Stimulated activated CD4-positive, alpha-beta T cell treated with anti-CD3 and anti-CD28 coated beads, Interleukin-15, amount 100 ng/mL, for 24 hours (primary cell): Measurements from ENCODE around the gene TP73.
"Not testable (repeated sequence)": the region's sequence is repeated elsewhere in the genome, so short reads cannot be mapped to it uniquely, and the experiment has no call there.

ENCODE experiments used
- DNase-seq: peaks from one replicate; pipeline ENCODE4 v3.0.0-alpha.2; 2020

Gene TP73

DNA sequence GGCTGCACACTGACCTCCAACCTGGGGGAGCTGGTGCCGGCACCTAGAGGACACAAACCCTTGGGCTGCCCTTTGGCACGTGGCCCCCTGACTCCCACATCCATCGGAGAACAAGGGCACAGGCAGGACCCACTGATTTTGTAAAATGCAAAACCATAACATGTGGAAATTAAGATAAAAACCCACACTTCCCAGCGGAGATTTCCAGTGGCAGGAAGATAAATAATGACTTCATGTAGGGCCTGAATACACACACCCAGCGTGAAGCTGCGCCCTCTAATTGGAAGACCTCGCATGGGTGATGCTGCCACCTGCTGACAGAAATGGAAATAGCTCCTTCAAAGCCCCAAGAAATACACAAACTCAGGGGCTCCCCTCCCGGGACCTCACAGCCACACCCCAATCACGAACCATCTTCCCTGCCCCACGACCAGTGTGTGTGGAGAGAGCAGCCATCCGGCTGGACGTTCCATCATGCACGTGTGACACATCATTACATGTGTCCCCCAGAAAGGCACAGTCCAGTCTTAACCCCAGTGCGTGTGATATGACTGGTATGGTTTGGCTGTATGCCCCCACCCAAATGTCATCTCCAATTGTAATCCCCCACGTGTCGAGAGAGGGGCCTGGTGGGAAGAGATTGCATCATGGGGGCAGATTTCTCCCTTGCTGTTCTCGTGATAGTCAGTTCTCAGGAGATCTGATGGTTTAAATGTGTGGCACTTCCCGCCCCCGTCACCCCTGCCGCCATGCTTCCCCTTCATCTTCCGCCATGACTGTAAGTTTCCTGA lies 33.2 kb upstream of the TP73 start:
- peak; percentile 79 for DNase-seq

DNA sequence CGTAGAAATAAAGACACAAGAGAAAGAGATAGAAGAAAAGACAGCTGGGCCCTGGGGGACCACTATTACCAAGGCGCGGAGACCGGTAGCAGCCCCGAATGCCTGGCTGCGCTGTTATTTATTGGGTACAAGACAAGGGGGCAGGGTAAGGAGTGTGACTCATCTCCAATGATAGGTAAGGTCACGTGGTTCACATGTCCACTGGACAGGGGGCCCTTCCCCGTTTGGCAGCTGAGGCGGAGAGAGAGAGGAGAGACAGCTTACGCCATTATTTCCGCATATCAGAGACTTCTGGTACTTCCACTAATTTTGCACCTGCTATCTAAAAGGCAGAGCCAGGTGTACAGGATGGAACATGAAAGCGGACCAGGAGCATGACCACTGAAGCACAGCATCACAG lies 31.6 kb upstream of the TP73 start:
- DNase-seq: no peak

DNA sequence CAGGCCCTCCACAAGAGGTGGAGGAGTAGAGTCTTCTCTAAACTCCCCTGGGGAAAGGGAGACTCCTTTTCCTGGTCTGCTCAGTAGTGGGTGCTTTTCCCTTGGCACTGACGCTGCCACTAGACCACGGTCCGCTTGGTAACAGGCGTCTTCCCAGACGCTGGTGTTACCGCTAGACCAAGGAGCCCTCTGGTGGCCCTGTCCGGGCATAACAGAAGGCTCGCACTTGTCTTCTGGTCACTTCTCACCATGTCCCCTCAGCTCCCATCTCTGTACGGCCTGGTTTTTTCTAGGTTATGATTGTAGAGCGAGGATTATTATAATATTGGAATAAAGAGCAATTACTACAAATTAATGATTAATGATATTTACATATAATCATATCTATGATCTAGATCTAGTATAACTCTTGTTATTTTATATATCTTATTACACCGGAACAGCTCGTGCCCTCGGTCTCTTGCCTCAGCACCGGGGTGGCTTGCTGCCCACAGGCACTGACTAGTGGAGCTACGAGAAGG lies 31.1 kb upstream of the TP73 start:
- DNase-seq: not testable (repeated sequence)

DNA sequence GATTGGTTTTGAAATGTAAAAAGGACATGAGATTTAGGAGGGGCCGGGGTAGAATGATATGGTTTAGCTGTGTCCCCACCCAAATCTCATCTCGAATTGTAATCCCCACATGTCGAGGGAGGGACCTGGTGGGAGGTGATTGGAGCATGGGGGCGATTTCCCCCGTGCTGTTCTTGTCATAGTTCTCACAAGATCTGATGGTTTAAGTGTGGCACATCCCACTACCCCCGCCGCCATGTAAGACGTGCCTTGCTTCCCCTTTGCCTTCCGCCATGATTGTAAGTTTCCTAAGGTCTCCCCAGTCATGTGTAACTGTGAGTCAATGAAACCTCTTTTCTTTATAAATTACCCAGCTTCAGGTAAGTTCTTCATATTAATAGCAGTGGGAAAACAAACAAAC lies 30.2 kb upstream of the TP73 start:
- not testable (repeated sequence) for DNase-seq

DNA sequence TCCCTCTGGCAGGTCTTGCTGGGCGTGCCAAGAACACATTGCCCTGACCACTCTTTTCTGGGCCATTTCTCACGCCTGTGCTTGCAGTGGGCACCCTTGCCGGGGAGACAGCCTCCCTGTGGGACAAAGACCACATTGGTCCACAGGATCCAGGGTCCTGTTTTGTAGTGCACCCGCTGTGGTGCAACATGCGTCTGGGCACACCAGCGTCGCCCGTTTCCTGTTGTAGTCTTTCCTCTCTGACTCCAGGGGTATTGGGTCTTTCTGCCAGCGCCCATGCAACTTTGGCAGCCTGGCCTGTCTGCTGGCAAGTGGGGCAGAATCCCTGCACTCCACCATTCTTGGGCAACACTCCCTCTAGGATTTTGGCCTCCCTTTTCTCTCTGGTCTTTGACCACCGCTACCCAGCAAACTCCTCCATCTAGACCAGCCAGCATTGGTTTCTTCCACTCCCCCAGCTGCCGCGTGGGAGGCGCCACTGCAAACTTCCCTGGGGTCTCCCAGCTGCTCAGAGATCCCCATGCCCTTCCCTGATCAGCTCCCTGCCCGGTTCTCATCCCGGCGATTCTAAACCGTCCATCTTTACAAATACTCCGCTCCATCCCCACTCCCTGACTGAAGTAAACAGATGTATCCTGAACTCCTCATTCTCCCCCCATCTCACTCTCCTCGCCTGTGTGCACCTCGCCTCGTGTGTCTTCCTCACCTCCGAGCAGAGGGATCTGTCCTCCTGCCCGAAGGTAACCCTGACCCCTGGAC lies 28.7 kb upstream of the TP73 start:
- no peak for DNase-seq

DNA sequence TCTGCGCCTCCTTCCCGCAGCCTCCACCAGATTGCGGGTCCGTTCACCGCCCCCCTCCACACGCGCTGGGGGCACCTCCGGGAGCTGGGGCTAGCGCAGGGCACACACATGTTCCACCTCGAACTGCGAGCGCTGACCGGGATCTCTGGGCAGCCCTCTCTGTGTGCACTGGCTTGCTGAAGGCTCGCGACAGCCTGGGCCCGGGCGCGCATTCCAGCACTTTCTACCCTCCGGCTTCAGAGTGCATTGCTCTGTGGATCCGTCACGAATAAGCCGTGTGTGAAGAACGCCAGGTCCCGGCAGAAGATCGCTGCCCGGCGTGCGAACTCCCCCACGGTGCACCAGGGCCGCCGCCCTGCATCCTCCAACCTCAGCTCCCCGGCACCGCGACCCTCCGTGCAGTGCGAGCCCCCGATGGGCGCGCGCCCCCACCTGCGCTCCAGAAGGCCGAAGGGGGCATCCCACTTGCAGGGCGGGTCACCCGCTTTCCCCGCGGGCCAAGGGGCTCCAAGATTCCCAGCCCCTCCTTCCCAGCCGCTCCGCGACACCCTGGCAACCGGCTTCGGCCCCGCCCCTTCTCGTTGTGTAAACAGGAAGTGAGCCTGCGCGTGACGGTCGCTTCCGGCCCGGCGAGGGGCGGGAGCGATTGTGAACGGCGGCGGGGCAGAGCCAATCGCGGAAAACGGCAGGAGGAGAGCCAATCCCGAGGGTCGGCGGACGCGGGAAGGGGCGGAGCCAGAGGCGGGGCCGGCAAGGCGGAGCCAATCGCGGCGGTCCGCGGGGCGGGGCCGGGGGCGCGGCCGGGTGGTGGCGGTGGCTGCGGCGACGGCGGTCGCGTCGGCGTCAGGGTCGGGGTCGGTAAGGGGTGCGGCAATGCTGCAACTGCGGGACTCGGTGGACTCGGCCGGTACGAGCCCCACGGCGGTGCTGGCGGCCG lies 27.8 kb upstream of the TP73 start, which contains the start of gene TPRG1L:
TPRG1L (plus strand) TSS at position 816 of the 937 bp plus-strand sequence; CDS start at position 874, 58 bp downstream.
- peak; percentile 98 for DNase-seq

DNA sequence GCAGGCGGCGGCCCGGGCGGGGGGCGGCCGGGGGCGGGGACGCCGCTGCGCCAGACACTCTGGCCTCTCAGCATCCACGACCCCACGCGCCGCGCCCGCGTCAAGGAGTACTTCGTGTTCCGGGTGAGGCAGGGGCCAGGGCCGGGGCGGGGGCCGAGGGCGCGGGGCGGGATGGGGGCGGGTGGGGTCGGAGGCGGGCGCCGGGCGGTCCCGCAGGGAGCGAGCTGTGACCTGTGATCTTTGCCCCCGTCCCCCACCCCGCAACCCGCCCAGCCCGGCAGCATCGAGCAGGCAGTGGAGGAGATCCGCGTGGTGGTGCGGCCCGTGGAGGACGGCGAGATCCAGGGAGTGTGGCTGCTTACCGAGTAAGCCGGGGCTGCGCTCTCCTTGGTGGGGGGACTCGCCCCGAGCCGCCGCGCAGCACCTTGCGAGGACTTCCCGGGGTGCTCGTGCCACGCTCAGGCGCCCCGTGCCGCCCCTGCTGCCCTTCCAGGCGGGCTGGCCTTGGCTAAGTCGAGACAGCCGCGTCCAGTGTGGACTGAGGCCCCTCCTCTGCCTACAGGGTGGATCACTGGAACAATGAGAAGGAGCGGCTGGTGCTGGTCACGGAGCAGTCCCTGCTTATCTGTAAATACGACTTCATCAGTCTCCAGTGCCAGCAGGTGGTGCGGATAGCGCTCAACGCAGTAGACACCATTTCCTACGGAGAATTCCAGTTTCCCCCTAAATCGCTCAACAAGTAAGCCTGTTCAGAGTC lies 27.0 kb upstream of the TP73 start:
- peak; percentile 29 for DNase-seq

DNA sequence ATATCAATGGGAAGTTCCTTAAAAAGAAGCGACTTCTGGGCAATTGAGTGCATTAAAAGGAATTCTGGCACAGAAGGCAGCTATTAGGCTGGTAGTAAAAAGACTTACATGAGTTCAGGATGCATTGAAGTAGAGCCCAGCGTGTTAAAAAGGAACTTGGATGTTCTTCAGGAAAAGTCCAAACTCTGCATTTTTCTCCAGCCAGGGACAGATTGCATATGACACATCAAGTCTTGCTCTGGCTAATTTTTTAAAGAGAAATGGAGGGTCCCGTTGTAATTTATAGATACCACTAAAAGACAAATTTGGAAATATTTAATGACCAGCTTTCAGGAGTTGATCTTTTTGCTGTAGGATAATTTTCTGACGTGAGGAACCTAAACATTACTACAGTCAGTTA lies 26.3 kb upstream of the TP73 start:
- DNase-seq: no peak

DNA sequence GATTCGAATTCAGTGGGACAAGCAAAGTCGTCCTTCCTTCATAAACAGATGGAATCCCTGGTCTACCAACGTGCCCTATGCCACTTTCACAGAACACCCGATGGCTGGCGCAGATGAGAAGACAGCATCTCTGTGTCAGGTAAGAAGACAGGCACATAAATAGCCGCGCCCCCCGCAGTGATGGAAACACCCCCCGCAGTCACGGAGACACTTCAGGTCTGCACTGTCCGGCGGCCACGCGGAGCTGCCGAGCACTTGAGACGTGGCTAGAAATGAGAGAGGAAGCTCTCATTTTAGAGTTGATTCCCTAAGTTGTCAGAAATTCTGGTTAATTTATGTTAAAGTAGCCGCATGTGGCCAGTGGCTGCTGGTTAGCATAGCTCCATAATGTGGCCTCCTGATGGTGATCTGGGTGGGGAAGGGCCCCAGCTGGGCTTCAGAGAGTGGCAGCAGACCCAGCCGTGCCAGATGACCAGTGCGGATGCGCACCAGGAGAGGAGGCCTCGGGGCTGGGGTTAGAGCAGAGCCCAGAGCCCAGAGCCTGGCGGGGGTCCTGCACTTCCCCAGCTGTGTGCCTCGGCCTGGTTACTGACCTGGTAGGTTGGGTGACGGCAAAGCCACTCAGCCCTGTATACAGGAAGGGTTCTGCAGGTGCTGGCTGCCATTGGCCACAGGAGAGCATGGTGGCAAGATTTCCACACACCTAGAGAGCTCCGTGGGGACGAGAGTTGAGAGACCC lies 24.6 kb upstream of the TP73 start:
- no peak for DNase-seq

DNA sequence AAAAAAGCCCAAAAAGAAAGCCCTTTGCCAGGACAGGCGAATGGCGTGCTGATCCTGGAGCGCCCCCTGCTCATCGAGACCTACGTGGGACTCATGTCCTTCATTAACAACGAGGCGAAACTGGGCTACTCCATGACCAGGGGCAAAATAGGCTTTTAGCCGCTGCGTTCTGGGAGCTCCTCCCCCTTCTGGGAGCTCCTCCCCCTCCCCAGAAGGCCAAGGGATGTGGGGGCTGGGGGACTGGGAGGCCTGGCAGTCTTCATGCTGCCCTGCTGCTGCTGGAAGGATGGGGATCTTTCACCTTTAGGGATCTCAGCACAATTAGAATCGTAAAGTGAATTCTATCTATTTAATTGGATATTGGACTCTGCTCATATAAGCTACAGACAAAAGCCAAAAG lies 23.9 kb upstream of the TP73 start:
- no peak for DNase-seq

DNA sequence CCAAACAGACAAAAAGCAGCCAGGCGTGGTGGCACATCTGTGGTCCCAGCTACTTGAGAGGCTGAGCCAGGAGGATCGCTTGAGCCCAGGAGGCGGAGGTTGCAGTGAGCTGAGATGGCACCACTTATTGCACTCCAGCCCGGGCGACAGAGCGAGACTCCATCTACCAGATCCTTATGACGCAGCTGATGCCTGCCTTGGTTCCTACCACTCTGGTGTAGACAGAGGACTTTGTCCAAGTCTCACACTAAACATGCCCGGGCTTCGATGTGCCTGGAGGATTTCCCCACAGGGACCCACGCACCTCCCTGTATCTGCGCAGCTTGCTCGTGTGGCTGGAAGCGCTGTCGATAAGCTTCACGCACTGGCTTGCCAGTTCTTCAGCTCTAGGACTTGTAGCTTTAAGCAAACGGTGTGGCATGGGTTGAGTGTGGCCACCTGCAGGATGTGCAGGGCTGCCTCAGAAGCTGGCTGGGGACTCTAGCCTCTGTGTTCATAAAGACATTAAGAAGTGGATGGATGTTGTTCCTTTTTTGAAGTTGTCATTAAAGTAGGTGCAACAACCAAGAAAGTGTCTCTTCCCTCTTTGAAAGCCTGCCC lies 22.7 kb upstream of the TP73 start:
- DNase-seq: no peak

DNA sequence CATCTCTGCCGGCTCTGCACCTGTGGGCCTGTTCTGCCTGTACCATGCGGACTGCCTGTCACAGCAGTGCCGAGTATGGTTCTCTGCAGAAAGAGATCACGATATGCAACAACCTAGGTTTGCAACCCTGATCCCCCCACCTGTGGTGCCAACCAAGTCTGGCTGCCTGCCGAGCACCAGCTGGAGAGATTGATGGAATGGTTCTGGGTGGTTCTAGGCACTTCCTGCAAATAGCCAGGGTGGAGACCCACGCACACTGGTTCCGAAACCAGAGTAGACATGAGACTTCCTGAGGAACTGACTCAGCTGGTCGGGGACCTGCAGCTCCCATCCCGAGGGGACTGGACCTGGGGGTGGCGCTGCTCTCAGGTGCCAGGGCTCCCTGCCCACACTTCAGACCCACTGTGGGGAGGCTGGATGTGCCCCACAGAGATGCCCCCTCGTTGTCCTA lies 22.1 kb upstream of the TP73 start:
- no peak for DNase-seq

DNA sequence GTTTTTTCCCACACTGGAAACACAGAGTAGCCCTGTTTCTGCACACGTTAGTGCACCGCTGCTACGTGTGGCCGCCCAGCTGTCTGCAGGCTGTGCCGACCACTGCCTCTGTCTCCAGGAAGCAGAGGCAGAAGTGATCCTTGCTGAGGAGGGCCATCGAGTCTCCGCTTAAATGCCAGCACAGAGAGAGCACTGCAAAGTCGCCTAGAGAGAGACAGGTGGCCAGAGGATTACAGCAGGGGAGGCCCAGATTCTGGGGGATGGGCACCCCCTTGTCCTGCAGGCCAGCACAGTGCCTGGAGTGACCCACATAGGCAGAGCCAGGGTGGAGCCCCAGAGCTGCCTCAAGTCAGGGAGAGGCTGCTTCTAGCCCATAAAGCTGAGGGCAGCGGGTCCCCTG lies 21.4 kb upstream of the TP73 start:
- DNase-seq: no peak

DNA sequence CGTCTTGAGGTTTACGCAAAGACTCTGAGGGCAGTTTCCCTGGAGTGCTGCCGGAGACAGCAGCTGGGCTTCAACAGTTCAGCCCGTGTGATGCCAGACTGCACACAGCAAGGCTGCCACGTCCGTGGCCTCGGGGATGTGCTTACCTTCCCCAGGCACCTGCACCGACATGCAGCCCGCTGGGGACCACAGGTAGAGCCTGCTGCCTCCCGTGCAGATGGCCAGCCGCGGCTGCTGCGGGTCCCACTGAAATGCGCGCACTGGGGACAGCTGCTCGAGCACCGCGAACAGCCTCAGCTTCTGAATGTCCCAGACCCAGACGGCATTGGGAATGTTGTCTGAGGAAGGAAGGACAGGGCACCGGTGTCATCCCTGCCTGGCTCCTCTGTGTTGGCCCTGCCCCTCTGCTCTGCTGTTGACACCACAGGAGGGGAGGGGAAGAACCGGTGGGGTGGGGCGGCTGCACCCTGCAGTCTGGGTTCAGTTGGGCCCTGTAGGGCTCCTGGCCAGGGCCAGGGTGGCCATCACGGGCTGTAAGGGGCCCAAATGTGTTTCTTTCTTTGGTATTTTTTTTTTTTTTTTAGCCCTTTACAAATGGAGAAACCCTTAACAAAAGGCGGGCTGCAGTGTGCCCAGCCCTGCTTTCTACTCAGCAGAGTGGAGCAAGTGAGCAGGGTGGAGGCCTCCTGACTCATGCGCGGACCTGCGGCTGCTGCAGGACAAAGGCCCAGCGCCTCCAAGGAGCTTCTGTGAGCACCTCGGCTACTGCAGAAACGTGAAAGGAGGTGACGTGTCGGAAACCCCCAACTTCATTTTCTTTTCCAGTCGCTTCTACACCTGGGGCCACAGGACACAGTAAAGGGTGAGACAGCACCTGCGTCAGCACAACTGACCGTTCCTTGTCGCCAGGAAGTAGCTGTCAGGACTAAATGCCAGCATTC lies 20.7 kb upstream of the TP73 start:
- DNase-seq: no peak

DNA sequence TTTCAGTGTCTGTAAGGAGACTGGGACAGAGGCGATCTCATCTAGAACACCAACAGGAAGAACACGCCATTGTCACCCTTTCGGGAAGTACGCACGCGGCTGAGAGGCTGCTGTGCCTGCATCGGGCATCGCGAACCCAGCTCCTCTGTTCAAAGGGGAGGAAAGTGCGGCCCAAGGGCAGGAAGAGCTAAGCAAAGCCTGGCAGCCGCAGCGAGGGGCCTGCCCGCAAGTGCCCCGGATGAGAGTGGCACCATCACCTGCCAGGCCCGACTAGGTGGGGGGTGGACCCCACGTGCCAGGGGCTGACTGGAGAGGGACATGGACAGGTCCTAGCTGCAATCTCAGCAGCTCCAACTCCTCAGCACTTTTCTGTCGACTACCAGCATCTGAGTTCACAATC lies 20.0 kb upstream of the TP73 start:
- DNase-seq: no peak

DNA sequence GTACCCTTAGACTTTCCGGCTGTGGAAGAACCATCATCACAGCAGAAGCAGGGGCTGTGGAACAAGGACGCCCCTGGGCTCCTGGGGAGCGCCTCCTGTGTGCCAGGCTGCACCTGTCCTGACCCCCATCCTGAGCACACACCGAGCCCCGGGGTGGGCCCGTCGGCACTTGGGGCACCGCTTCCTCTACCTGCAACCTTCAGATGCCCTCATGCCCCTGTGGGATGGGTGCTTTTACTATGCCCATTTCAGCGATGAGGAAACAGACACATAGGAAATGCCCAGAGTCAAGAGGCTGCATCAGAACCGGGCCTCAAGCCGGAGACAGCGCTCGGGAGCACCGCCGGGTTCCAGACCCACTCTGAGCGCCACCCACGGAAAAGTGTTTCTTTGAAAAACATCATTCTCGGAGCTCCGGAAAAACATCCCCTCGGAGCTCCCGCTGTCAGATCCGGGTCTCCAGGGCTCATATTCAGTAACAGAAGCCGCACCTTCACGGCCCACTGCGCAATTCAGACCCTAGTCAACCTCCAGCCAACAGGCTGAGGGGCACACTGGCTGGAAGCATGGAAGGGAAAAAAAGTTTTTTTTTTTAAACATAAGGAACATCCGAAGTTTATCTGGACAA lies 19.5 kb upstream of the TP73 start:
- no peak for DNase-seq

DNA sequence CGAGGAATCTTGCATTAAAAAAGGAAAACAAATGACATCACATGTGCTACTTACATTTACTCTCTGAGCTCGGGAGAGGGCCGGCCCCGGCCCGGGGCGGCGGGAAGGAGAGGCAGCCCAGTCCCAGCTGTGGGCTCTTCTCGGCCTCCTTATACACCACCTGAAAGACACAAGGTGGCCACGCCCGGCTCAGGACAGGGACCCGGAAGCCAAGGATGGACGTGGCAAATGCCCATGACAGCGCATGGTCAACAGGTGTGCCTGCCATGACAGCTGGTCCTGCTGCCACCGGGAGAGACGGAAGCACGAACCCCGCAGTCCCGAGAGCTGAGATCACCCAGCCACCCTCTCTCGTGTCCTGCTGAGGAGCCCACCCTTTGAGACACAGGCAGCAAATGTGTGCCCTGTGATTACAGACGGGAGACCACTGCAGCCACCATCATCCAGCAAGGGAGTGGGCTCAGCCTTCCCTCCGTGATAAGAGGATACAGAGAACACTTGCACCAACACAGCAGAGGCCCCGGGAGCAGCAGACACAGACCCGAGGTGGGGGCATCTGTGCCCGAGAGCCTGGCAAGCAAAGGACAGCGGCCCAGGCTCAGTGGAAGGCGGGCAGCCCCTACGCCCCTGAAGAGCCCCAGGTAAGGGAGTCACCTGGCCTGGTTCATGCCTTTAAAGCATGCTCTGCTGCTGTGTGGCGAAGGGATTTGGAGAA lies 18.8 kb upstream of the TP73 start:
- no peak for DNase-seq

DNA sequence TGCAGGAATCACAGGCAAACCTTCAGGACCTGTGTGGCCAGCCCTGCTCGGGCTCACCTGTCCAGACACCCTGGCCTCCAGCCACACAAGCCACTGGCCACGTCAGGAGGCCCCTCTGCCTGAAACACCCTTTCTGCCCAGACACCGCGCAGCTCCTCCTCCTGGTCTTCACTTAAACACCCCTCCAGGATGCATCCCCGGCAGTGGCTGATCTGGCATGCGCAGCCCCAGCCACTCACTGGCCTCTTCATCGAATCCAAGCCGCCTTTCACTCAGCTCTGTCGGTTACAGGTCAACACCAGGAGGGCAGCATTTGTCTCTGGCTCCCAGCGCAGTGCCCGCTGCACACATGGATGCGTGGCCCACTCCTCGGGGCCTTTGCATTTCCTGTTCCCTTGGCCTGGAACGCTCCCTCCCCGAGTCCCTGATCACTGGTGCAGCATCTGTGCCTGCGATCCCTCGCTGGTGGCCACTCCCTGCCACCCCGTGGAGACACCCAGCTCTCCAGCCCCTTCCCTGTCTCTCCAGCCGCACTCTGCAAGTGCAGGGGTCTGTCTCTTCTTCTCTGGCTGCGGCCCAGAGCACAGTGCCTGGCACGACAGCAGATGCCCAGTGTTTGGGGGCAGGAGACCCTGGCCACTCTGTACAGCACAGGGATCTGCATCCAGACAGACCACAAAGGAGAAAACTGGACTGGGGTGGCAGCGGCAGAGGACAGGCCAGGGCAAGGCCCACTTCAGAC lies 18.1 kb upstream of the TP73 start:
- DNase-seq: no peak
